Fibroblast of skin of back (primary cell): ENCODE results near the gene AQP1.

ENCODE experiments used
- DNase-seq: peaks from one replicate; pipeline ENCODE4 v3.0.0-alpha.2; 2013

AQP1 gene

DNA sequence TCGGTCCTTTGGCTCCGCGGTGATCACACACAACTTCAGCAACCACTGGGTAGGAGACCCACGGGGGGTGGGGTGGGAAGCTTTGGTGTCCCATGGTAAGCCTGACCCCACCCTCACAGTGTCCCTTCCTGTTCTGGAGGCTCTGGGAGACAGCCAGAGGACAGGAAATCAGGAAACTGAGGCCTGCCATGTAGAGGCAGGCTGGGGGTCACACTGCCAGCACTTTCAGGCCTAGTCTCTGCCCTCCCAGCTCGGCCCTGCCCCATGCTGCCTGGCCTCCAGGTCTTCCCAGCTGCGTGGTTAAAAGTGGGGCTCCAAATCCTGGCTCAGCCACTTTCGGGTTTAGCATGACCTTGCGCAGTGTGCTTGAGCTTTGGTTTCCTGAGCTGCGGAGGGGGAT, 10.9 kb downstream of the AQP1 start:
- no peak for DNase-seq

- DNase-seq = no peak
Measured at GRCh38 chr7:30923009-30923773, 11.5 kb downstream of the AQP1 start.

- no peak for DNase-seq
Measured at GRCh38 chr7:30923774-30924413, 12.2 kb downstream of the AQP1 start.

GRCh38 chr7:30924624-30925023, 13.0 kb downstream of the AQP1 start:
- DNase-seq = no peak

- no peak for DNase-seq
Measured at GRCh38 chr7:30925117-30925516, 13.5 kb downstream of the AQP1 start.

- DNase-seq = no peak
Measured at GRCh38 chr7:30925913-30926312, 14.3 kb downstream of the AQP1 start.

- no peak for DNase-seq
Measured at GRCh38 chr7:30926313-30926712, 14.7 kb downstream of the AQP1 start.

- DNase-seq = no peak
Measured at GRCh38 chr7:30927040-30927439, 15.4 kb downstream of the AQP1 start.

DNA sequence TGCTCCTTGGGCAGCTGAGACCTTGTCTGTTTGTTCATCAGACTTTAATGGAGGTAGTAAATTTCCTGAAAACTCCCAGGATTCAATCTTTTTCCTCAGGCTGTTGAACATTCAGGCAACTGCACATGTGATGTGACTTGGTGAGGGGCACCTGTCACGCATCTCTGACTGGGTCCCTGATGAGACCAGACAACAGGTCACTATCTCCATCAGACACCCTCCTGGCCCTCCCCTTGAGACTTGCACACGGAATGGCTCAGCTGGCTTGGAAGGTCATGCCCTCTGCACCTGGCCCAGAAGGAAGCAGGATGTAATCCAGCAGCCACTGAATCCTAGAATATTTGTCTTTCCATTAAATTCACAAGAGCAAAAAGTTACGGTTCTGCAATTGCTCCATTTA, 15.9 kb downstream of the AQP1 start:
- no peak for DNase-seq

DNA sequence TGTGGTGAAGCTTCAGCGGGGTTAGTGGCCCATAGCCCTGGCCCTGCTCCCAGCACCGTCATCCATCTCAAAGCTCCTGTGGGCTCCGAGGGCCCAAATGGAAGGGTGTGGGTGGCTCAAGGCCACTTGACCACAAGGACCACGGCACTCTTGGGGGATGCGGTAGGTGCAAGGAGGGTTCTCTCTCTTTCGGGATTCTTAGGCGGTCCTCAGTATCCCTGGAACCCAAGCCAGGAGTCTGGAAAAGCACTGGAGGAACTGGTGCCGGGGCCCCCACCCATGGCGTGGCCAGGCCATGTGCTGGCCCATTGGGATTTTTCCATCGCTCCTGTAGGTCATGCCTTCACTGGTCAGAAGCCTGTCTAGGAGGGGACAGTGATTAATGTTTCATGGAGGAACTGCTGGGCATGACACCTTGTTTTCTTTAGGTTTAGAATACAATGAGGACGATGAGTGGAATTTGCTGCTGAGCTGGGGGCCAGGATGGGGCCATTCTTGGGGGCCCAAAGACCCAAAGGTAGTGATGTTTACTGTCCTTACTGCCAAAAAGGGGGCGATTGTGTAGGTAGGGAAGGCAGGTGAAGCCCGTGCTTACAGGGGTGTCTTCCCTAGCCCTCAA, 16.7 kb downstream of the AQP1 start:
- DNase-seq = no peak

DNA sequence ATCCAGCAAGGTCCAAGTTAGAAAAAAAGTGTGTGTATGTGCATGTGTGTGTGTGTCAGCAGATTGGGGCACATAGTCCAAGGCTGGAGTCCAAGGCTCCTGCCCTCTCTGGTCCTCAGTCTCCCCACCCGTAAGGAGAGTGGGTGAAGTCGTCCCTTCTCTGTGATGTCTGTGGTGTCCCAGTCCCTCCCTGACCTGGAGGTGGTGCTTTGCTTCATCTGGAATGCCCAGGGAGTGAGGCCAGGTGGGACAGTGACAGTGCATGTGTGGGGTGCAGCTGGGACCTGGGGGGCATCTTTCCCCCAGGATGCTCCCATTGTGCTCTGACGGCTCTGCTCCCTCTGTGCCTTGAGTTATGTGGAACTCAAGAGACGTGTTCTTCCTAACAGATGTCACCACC, 18.0 kb downstream of the AQP1 start:
- DNase-seq = no peak

DNA sequence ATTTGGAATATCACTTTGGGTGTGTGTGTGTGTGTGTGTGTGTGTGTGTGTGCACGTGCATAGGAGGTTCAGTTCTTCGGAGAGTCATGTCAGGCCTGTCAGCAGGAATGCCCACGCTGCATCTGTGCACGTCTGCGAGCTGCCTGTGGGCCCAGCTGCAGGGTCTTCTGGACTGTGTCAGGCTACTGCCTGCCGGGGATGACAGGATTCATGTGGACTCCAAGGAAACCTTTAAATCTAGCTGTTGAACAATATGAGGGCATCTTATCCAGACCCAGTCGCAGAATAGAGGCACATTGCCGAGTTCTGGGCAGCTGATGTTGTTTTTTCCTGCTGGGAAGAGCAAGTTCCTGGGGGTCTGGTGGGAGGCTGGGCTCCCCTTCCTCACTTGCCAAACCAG, 19.0 kb downstream of the AQP1 start:
- no peak for DNase-seq

DNA sequence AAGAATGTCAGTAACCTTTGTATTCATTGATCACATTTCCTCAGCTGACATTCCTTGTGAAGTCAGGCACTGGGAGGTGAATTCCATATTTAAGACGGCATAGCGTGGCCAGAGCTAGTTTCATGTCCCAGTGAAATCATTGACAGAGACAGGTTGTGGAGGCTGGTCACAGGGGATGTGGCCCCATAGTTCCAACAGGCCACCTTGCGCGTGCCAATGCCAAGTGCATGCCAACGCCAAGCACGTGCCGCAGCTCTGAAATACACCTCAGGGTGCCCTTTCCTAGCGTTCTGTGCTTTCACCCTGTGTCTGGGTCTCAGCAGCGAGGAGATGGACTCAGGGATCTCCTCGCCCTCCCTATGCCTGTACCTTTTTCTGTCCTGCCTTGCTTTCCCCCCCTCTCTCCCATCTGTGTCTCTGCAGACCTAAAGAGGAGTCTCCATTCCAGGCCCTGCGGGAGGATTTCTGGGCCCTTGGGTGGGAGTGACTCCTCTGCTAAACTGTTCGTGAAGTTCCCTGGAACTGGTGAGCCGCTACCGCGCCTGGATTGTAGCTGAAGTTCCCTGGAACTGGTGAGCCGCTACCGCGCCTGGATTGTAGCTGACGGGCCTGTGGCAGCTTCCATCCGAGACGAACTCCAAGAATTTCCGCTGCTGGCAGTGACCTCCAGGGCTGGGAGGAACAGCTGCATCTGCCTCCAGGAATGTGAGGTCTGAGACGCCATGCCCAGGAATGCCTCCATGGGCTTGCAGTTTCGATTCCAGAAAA, 19.7 kb downstream of the AQP1 start:
- peak; percentile 68 for DNase-seq

DNA sequence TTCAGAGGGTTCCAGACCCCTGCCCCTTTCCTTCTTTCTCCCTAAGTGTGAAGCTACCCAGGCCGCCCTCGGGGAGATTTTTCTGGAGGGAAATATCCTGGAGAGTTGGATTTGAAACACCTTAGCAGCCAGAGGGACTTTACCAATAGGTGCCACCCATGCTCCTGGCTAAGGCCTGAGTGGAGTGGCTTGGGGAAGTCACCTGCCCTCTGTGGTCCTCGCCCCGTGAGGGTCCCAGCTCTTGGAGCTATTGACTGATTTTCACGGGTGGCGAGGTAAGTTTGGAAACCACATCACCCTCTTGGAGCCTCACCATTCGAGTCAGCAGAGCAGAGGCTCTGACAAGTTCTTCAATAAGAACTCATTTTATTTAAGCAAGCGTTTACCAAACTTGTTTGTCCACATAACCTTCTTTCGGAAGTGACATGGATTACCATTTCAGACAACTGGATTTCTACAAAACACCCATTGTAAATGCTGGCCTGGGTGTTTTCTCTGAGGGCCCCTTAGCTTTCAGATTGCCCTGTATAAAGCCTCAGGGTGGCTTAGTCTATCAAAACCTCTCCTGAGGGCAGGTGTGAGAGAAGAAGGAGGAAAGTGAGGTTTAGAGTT, 20.4 kb downstream of the AQP1 start:
- no peak for DNase-seq

- DNase-seq = no peak
Measured at GRCh38 chr7:30932562-30932961, 20.9 kb downstream of the AQP1 start.

- no peak for DNase-seq
Measured at GRCh38 chr7:30933124-30933974, 21.7 kb downstream of the AQP1 start.

GRCh38 chr7:30934225-30934624, 22.6 kb downstream of the AQP1 start:
- DNase-seq = no peak

DNA sequence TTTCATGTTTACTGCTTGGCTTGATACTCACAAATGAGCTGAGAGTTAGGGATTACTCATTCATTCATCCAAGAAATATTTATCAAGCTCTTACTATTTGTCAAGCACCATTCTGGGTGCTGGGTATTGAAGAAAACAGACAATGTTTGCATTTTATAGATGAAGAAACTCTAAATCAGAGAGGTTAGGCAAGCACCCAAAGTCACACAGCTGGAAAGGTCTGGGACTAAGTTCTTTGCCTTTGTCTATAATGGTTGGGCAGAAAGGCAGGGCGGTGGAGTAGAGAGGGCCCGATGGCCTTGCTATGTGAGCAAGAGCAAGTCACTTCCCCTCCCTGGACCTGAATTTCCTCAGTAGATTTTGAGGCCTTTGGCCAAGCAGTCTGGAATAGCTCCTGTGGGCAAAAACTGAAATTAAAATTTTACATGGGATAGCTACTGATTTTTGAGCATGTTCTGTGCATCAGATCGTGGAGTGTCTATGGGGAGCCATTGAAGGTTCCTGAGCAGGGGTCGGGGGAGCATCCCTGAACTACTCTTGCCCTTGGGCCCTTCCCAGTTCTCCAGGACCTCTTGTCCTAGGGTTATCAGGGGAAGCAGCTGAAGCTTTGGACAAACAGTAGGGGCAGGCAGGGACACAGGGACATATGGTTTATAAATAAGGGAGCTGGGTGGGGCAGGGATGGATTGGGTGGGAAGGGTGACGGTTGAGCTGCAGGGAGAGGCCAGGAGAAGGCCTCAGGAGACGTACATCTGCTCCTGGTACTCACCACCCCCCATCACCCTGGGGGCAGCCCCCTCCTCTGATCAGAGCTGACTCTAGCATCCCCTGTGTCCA, 23.3 kb downstream of the AQP1 start:
- no peak for DNase-seq

DNA sequence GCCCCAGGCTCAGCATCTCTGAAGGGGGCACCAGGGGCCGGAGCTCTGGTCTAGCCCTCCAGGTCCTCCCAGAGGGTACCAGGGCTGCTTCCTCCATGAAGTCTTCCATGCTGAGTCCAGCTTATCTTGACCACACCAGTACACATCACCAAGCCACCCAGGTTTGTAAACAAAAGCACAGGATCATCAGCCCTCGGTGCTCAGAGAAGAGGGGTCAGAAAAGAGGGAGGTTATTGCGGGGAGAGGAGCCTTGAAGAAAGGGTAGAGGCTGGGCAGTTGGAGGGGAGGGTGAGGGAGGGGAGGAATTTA, 23.9 kb downstream of the AQP1 start:
- no peak for DNase-seq

- no peak for DNase-seq
Measured at GRCh38 chr7:30936650-30937245, 25.1 kb downstream of the AQP1 start.

DNA sequence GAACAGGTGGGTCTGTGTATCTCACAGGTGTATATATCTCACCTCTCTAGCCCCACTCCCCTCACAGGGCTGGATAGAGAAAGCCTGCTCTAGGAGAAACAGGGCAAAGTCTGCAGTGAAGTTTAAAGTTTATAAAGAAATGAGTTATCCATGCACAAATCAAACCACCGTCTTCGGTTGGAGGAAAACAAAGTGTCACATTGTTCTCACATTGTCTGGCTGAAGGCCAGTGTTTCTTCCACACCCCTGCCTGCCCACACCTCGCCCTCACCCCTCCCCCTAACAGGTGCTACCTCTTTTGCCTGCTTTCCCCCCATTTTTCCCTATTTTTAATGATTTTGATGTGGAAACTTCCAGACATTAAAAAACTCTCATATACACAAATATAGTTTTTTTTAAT, 25.8 kb downstream of the AQP1 start:
- no peak for DNase-seq
